GM10266 (cell line): ENCODE results near the gene MRPS2.
"Not testable (repeated sequence)": the region's sequence is repeated elsewhere in the genome, so short reads cannot be mapped to it uniquely, and the experiment has no call there.

Experiments
- DNase-seq: peaks from one replicate; pipeline ENCODE4 v3.0.0; 2012; ENCODE audit errors: extremely low spot score
- TF ChIP-seq, protein P1 (sequence below): IDR thresholded peaks from 2 replicates; pipeline ENCODE4 v1.5.1; 2012; ENCODE audit warnings: mild to moderate bottlenecking, low read depth; ENCODE audit not compliant: control insufficient read depth, insufficient read depth; ENCODE audit errors: missing control alignments

MRPS2 gene

DNA sequence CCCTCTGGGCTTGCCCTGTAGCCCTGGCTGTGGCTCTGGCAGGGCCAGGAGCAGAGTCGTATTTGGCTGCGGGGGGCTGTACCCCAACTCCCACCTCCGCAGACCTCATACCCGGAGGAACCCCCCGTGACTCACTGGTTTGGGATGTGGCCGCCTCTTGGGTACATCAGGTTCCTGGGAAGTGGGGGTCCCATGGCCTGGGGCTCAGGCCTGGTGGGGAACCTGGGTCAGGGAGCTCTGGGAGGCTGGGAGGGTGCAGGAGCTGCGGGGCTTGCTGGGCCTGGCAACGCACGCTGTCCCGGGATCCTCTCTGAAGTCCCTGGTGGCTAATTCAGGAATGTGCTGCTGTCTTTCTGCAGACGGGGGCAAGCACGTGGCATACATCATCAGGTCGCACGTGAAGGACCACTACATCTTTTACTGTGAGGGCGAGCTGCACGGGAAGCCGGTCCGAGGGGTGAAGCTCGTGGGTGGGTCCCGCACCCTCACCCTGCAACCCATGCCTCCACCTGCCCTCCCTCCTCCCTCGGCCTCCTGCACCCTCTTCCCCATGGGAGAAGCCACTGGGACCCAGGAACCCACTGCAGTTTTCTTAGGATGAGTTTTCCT, 23.1 kb downstream of the MRPS2 start:
- TF ChIP-seq, protein P1, sequence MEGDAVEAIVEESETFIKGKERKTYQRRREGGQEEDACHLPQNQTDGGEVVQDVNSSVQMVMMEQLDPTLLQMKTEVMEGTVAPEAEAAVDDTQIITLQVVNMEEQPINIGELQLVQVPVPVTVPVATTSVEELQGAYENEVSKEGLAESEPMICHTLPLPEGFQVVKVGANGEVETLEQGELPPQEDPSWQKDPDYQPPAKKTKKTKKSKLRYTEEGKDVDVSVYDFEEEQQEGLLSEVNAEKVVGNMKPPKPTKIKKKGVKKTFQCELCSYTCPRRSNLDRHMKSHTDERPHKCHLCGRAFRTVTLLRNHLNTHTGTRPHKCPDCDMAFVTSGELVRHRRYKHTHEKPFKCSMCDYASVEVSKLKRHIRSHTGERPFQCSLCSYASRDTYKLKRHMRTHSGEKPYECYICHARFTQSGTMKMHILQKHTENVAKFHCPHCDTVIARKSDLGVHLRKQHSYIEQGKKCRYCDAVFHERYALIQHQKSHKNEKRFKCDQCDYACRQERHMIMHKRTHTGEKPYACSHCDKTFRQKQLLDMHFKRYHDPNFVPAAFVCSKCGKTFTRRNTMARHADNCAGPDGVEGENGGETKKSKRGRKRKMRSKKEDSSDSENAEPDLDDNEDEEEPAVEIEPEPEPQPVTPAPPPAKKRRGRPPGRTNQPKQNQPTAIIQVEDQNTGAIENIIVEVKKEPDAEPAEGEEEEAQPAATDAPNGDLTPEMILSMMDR: no peak

DNA sequence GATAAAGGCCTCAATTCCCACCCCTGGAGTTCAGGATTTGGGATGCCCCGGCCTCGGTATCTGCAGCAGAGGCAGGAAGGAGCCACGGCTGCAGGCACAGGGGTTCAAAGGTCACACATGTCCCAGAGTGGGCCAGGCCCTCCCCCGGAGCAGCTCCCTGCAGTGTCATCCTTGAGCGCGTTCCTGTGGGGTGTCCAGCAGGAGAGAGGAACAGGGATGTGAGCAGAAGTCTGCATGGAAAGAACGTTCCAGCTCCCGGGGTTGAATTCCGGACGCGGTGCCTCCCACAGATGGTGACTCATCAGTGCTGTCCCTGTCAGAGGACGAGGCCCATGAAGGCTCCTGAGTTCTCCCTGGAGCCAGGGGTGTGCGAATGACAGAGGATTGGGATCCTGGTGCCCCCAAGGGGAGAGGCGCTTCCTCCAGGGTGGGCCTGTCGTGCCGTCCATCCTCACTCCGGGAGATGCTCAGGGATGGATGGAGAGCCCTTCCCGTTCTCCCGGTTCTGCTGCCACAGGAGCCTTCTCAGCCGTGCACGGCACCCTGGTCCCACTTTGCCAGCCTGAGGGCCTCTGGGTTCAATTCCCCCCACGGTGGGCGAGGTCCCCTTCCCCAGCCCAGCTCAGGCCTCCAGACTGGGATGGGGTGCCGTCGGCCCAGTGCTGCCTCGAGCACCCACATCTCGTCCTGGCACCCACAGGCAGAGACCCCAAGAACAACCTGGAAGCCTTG, 23.8 kb downstream of the MRPS2 start:
- TF ChIP-seq, protein P1: no peak
- DNase-seq: no peak

More for the DNA sequence above, 23.1 kb downstream of the MRPS2 start:
- DNase-seq: no peak

DNA sequence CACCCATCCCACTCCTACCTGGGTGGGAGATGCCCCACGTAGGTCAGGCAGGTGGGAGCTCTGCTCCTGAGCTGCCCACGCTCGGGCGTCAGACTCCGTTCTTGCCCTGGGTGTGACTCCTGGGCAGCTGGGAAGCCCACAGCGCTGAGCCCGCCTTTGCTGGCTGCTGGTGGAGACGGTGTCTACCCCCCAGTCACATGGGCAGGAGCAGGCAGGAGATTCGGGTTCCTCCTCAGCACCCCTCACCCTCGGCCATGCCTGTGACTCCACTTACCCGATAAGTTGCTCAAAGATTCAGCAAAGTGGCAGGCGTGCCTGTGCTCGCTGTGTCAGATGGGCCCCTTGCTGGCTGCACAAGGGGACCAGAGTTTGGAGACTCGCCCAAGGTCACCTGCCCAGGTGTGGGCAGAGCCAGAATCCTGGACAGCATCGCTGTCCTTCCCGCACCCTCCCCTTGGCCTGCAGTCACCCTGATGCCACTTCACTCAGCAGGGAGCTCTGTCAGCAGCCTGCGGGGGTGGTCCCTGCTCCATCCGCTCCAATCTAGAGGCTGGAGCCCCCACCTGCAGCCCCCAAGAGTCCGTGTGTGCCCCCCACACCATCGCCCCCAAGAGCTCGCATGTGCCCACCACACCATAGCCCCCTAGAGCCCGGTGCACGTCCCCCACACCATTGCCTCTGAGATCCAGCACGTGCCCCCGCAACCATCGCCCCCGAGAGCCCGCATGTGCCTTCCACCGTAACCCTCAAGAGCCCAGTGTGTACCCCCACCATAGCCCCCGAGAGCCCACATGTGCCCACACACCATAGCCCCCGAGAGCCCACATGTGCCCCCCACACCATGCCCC, 25.0 kb downstream of the MRPS2 start:
- no peak for DNase-seq
- TF ChIP-seq, protein P1: no peak

DNA sequence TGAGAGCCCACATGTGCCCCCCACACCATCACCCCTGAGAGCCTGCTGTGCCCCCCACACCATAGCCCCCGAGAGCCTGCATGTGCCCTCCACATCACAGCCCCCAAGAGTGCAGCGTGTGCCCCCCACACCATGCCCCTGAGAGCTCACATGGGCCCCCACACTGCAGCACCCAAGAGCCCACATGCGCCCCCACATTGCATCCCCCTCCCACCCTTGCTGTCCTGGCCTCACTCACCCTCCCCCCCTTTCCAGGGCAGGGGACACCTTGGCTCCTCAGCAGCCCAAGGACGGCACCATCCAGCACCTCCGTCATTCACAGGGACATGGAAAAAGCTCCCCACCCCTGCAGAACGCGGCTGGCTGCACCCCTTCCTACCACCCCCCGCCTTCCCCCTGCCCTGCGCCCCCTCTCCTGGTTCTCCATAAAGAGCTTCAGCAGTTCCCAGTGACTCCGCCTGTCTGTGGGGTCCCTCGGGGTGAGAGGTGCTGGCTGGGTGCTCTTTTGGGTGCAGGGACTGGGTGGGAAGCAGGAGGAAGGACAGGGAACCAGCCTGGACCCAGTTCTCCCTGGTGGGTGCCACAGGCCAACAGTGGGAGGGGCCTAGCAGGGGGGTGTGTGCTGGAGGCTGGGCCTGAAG, 25.7 kb downstream of the MRPS2 start:
- TF ChIP-seq, protein P1: no peak
- no peak for DNase-seq

DNA sequence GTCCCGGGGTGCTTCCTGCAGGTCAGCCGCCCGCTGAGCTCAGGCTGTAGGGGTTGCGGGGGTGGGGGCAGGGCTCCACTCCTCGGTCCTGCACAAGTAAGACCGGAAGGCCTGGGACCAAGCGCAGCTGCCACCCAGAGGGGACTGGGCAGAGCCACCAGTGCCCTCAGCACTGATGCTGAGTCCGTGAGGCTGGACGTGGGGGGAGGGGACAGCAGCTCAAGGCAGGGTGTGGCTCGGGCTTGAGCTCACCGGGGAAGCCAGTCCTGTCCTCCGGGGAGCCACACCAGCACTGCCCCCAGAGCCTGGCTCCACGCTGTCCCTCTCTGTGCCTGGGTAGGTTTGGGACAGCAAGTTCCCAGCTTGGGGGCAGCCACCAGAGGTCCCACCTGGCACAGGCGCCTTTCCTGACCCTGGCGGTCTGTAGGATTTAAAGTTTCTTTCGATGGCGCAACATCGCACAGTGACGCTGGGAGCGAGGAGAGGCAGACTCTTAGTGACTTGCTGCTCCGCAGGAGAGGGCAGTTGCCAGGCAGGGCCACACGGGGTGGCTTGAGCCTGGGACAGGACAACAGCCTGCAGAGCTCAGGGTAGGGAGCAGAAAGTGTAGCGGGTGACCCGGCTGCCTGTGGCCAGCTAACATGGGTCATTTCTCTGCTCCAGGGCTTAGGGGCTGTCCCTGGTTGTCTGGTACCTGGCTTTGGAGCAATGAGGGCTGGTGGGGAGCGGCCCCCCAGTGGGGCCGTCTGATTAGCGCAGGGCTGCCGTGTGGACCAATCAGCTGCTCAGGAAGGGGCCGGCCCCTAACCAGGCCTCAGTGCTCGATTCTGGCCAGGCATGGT, 26.5 kb downstream of the MRPS2 start:
- no peak for DNase-seq
- TF ChIP-seq, protein P1: no peak

DNA sequence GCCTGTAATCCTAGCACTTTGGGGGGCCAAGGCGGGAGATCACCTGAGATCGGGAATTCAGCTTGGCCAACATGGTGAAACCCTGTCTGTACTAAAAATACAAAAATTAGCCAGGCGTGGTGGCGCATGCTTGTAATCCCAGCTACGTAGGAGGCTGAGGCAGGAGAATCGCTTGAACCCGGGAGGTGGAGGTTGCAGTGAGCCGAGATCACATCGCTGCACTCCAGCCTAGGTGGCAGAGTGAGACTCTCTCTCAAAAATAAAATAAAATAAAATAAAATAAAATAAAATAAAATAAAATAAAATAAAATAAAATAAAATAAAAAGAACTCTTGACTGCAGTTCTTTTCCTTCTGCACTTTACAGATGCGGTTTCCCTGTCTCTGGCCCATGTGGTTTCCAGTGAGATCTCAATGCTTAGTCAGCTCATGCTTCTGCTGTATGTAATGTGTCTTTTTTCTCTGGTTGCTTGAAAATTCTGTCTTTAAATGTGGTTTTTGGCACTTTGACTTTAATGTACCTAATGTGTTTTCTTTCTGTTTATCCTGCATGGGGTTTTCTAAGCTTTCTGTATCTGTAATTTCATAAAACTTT, 28.5 kb downstream of the MRPS2 start:
- DNase-seq: not testable (repeated sequence)

DNA sequence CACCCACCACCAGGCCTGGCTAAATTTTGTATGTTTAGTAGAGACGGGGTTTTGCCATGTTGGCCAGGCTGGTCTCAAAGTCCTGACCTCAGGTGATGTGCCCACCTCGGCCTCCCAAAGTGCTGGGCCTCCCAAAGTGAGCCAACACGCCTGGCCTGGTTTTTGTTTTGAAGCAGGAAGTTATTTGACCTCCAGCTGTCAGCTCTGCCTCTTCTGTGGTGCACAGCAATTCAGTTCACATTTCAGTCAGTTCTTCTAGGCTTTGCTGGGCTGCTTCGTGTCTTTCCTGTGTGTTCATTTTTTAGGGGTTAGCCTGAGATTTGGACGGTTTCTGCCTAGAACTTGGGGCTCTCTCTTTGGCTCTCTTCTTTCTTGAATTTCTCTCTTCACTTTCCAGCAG, 29.7 kb downstream of the MRPS2 start:
- no peak for DNase-seq

More for the DNA sequence above, 29.7 kb downstream of the MRPS2 start:
- TF ChIP-seq, protein P1: no peak
